GM12873 (cell line): ENCODE measurements around the gene TMEM259.

Experiments
- CTCF ChIP-seq: IDR thresholded peaks from 2 replicates; pipeline ENCODE4 v1.5.1; 2012; ENCODE audit warnings: low read depth, mild to moderate bottlenecking, moderate library complexity, low read length, control low read depth; ENCODE audit not compliant: insufficient read depth; ENCODE audit errors: missing control alignments

TMEM259 gene

GRCh38 chr19:1020868-1021425 lies at the start of gene TMEM259:
TMEM259 (minus strand) TSS chr19:1021123; CDS start chr19:1020996, 127 bp downstream.
- TF ChIP-seq CTCF, result no peak

- no peak for TF ChIP-seq CTCF
Observed at GRCh38 chr19:1070576-1070930, 49.6 kb upstream of the TMEM259 start.

GRCh38 chr19:1069009-1069779 lies 48.3 kb upstream of the TMEM259 start:
- no peak for TF ChIP-seq CTCF

- TF ChIP-seq CTCF, result no peak
Observed at GRCh38 chr19:1068009-1069001, 47.4 kb upstream of the TMEM259 start.

- TF ChIP-seq CTCF, result no peak
Observed at GRCh38 chr19:1067341-1067957, 46.5 kb upstream of the TMEM259 start.

- no peak for TF ChIP-seq CTCF
Observed at GRCh38 chr19:1066748-1067340, 45.9 kb upstream of the TMEM259 start, which contains the start of gene ARHGAP45. ARHGAP45 (plus strand) TSS chr19:1067167; CDS start chr19:1067406, 239 bp downstream.
